ENCODE results near the gene LRRC14B. TPM values are rescaled to one million over a fixed set of nuclear protein-coding genes. Genes with fewer than 3 reads are reported as not detected.
"Not testable (repeated sequence)": the region's sequence is repeated elsewhere in the genome, so short reads cannot be mapped to it uniquely, and the experiment has no call there.

LRRC14B gene
- total and polyA plus RNA-seq, 9 donors, result 17.2 to 40.9 (median 27.4) TPM

GRCh38 chr5:204966-205670 lies 13.8 kb downstream of the LRRC14B start:
- DNase-seq, result no peak
- WGBS (ENCODE audit: insufficient coverage), result 91% methylated on average over 30 of the region's 30 CpGs
- Histone ChIP-seq H3K36me3 (ENCODE audit: control insufficient read depth, insufficient read depth, low read length) (peaks cover 29% of the 10 kb centered on the region), H3K27me3 (ENCODE audit: control insufficient read depth, insufficient read depth, low read length) (no peaks in the 10 kb centered on the region), H3K4me3 (ENCODE audit: low read length) (no peak overlapping the region), H3K27ac (ENCODE audit: low read length) (no peak overlapping the region), H3K4me1 (ENCODE audit: control insufficient read depth, insufficient read depth, low read length) (peaks cover 18% of the 10 kb centered on the region), H3K9me3 (replicated peaks; ENCODE audit: control insufficient read depth, low read depth, low read length) (no peaks in the 10 kb centered on the region)

- 51% methylated on average over 4 of the region's 11 CpGs for WGBS (ENCODE audit: insufficient coverage)
- Histone ChIP-seq H3K27me3 (ENCODE audit: control insufficient read depth, insufficient read depth, low read length) (no peaks in the 10 kb centered on the region), H3K4me1 (ENCODE audit: control insufficient read depth, insufficient read depth, low read length) (peaks cover 11% of the 10 kb centered on the region), H3K27ac (ENCODE audit: low read length) (no peak overlapping the region), H3K4me3 (ENCODE audit: low read length) (no peak overlapping the region), H3K36me3 (ENCODE audit: control insufficient read depth, insufficient read depth, low read length) (peaks cover 29% of the 10 kb centered on the region), H3K9me3 (replicated peaks; ENCODE audit: control insufficient read depth, low read depth, low read length) (no peaks in the 10 kb centered on the region)
- DNase-seq, result no peak
Observed at GRCh38 chr5:206406-206805, 15.1 kb downstream of the LRRC14B start.

DNA sequence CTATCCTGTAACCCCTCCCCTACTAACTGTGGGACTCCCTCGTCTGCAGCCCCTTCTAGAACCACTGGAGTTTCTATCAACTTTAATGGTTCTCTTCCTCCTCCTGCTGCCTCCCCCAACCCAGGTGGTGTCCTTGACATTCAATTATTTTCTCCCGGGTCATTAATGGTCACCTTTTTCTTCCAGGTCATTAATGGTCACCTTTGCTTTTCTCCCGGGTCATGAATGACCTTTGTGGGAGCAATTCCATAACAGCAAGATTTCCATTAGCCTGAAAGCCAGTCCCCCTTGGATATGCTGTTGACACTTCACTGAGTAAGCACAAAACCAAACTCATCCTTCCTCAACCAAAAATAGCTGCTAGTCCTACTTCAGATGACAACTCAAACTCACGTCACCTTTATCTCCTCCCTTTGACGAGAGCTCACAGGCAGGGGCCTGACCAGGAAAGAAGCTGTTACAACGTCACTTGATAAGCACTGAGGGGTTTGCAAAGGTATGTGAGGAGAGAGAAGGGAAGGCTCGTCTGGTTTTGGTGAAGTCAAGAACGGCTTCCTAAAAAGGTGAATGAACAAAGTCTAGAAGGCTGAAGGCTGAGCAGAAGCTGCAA lies 15.7 kb downstream of the LRRC14B start:
- 62% methylated on average over 6 of the region's 8 CpGs for WGBS (ENCODE audit: insufficient coverage)
- no peak overlapping the region for H3K4me3 ChIP-seq (ENCODE audit: low read length)
- no peak overlapping the region for H3K27ac ChIP-seq (ENCODE audit: low read length)
- DNase-seq, result no peak
- no peaks in the 10 kb centered on the region for H3K9me3 ChIP-seq (replicated peaks; ENCODE audit: control insufficient read depth, low read depth, low read length)
- H3K4me1 ChIP-seq (ENCODE audit: control insufficient read depth, insufficient read depth, low read length), result peaks cover 8% of the 10 kb centered on the region
- peaks cover 29% of the 10 kb centered on the region for H3K36me3 ChIP-seq (ENCODE audit: control insufficient read depth, insufficient read depth, low read length)
- H3K27me3 ChIP-seq (ENCODE audit: control insufficient read depth, insufficient read depth, low read length), result no peaks in the 10 kb centered on the region

DNA sequence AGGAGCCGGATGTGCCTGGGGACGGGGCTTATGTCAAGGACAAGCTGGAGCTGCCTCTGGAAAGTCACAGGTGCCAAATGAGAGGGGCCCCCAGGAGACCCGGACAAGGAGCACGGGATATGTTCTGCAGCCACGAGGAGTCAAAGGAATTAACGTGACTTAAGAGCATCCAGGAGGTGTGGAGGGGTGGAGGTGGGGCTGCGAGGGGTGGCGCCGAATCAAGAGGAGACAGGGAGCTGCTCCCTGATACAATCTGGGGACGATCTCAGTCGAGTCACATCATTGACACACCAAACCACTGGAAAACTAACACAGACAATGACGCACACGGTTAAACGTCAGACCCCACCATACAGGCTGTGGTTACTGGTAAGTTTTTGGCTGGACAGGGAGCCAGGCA lies 16.3 kb downstream of the LRRC14B start:
- no peak overlapping the region for H3K27ac ChIP-seq (ENCODE audit: low read length)
- H3K27me3 ChIP-seq (ENCODE audit: control insufficient read depth, insufficient read depth, low read length), result no peaks in the 10 kb centered on the region
- no peak overlapping the region for H3K4me3 ChIP-seq (ENCODE audit: low read length)
- H3K36me3 ChIP-seq (ENCODE audit: control insufficient read depth, insufficient read depth, low read length), result peaks cover 29% of the 10 kb centered on the region
- peaks cover 8% of the 10 kb centered on the region for H3K4me1 ChIP-seq (ENCODE audit: control insufficient read depth, insufficient read depth, low read length)
- 33% methylated on average over 5 of the region's 14 CpGs for WGBS (ENCODE audit: insufficient coverage)
- DNase-seq, result no peak
- H3K9me3 ChIP-seq (replicated peaks; ENCODE audit: control insufficient read depth, low read depth, low read length), result no peaks in the 10 kb centered on the region

- Histone ChIP-seq H3K27ac (ENCODE audit: low read length) (no peak overlapping the region), H3K27me3 (ENCODE audit: control insufficient read depth, insufficient read depth, low read length) (no peaks in the 10 kb centered on the region), H3K36me3 (ENCODE audit: control insufficient read depth, insufficient read depth, low read length) (peaks cover 26% of the 10 kb centered on the region), H3K4me3 (ENCODE audit: low read length) (no peak overlapping the region), H3K4me1 (ENCODE audit: control insufficient read depth, insufficient read depth, low read length) (peaks cover 8% of the 10 kb centered on the region), H3K9me3 (replicated peaks; ENCODE audit: control insufficient read depth, low read depth, low read length) (no peaks in the 10 kb centered on the region)
- DNase-seq, result no peak
- 99% methylated on average over 9 of the region's 15 CpGs for WGBS (ENCODE audit: insufficient coverage)
Observed at GRCh38 chr5:208449-209114, 17.3 kb downstream of the LRRC14B start.

- DNase-seq, result no peak
- Histone ChIP-seq H3K4me3 (ENCODE audit: low read length) (no peak overlapping the region), H3K9me3 (replicated peaks; ENCODE audit: control insufficient read depth, low read depth, low read length) (no peaks in the 10 kb centered on the region), H3K4me1 (ENCODE audit: control insufficient read depth, insufficient read depth, low read length) (peaks cover under 1% of the 10 kb centered on the region), H3K36me3 (ENCODE audit: control insufficient read depth, insufficient read depth, low read length) (peaks cover 15% of the 10 kb centered on the region), H3K27ac (ENCODE audit: low read length) (no peak overlapping the region), H3K27me3 (ENCODE audit: control insufficient read depth, insufficient read depth, low read length) (no peaks in the 10 kb centered on the region)
- 90% methylated on average over 4 of the region's 12 CpGs for WGBS (ENCODE audit: insufficient coverage)
Observed at GRCh38 chr5:213803-214395, 22.6 kb downstream of the LRRC14B start.

DNA sequence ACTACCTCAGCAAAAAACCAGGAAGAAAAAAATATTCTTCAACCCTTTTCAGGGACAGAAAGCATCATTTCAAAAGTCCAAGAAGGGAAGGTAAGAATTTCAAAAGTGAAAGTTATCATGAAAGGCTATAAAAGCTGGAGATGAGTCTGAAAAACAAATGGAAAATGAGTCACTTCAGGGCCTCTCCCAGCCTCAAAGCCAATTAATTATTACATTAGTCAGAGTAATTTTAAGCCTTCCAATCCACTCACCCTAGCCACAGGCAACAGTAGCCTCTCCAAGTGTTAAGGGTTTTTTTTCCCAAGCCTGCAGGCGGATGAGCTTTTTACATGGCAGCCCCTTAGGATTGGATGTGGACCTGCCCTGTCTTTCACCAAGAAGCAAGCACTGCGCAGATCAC lies 24.0 kb downstream of the LRRC14B start:
- not testable (repeated sequence) for H3K27ac ChIP-seq (ENCODE audit: low read length); H3K4me1 ChIP-seq (ENCODE audit: control insufficient read depth, insufficient read depth, low read length); H3K27me3 ChIP-seq (ENCODE audit: control insufficient read depth, insufficient read depth, low read length); H3K4me3 ChIP-seq (ENCODE audit: low read length); DNase-seq; H3K9me3 ChIP-seq (replicated peaks; ENCODE audit: control insufficient read depth, low read depth, low read length)
- no CpG with 5 or more reads among the region's 2 CpGs for WGBS (ENCODE audit: insufficient coverage)
- H3K36me3 ChIP-seq (ENCODE audit: control insufficient read depth, insufficient read depth, low read length), result peaks cover 15% of the 10 kb centered on the region

DNA sequence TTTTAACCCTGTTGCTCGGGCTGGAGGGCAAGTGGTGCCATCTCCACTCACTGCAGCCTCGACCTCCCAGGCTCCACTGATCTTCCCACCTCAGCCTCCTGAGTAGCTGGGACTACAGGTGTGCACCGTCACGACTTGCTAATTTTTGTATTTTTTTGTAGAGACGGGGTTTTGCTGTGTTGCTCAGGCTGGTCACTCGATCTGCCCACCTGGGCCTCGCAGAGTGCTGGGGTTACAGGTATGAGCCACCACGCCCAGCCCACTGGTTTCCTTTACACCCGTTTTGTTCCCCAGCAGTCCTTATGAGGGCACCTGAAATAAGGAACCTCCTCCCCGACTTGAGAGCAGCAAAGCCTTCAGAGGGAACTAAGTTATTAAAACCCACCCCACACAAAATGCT lies 24.8 kb downstream of the LRRC14B start:
- DNase-seq; H3K4me3 ChIP-seq (ENCODE audit: low read length); H3K27ac ChIP-seq (ENCODE audit: low read length); H3K9me3 ChIP-seq (replicated peaks; ENCODE audit: control insufficient read depth, low read depth, low read length); H3K4me1 ChIP-seq (ENCODE audit: control insufficient read depth, insufficient read depth, low read length); H3K27me3 ChIP-seq (ENCODE audit: control insufficient read depth, insufficient read depth, low read length): not testable (repeated sequence)
- no CpG with 5 or more reads among the region's 10 CpGs for WGBS (ENCODE audit: insufficient coverage)
- peaks cover 15% of the 10 kb centered on the region for H3K36me3 ChIP-seq (ENCODE audit: control insufficient read depth, insufficient read depth, low read length)

DNA sequence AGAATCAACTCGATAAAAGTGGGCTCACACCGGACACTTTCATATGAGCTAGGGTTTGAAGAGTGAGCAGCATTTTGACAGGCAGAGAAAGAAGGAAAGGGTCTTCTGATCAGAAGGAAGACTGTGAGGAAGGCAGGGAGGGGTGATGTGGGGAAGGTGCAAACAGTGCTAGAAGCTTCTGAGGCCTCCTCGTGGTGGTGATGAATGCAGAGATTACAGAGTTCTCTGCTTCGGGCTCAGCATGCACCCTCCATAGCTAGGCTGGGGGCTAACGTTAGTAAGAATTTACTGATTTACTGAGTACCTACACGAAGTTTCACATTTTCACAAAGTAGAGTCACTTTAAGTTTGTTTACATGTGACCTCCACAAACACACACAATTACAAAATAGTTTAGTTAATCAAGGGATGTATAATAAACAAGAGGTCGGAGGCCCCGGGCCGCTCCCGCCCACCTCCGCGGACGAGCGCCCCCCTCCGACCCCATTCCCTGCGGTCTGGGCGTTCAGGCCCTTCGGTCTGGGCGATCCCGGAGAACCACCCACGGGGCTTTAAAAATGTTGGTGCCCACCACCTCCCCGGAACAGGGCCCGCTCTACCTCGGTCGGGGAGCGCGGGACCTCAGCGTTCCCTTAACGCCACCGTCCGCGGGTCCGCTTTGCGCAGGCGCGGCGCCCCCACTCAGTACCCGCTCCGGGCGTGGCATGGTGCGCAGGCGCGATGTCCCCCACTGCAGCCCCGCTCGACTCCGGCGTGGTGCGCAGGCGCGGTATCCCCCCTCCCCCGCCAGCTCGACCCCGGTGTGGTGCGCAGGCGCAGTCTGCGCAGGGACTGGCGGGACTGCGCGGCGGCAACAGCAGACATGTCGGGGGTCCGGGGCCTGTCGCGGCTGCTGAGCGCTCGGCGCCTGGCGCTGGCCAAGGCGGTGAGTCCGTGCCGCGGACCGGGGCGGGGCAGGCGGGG lies 26.5 kb downstream of the LRRC14B start, which contains the start of the genes CCDC127 and SDHA:
Gene CCDC127 (minus strand): TSS at position 660 of the 963 bp plus-strand sequence. CDS start 1,304 bp downstream, outside the sequence.
Gene SDHA (plus strand): TSS at position 827 of the 963 bp plus-strand sequence. CDS start 36 bp downstream, at position 863.
- not testable (repeated sequence) for H3K4me1 ChIP-seq (ENCODE audit: control insufficient read depth, insufficient read depth, low read length); H3K9me3 ChIP-seq (replicated peaks; ENCODE audit: control insufficient read depth, low read depth, low read length); H3K27me3 ChIP-seq (ENCODE audit: control insufficient read depth, insufficient read depth, low read length)
- peaks cover 15% of the 10 kb centered on the region for H3K36me3 ChIP-seq (ENCODE audit: control insufficient read depth, insufficient read depth, low read length)
- H3K4me3 ChIP-seq (ENCODE audit: low read length), result peak within 1 kb of the TSS; percentile 92
- under 1% methylated on average over 69 of the region's 75 CpGs for WGBS (ENCODE audit: insufficient coverage)
- DNase-seq, result peak; percentile 98
- H3K27ac ChIP-seq (ENCODE audit: low read length), result peak within 1 kb of the TSS; percentile 88
